ENCODE measurements around the gene MAN2A2. TPM values are rescaled to one million over a fixed set of nuclear protein-coding genes. Genes with fewer than 3 reads are reported as not detected.

MAN2A2 gene
- total and polyA plus RNA-seq, 8 donors: 2.9 to 286 (median 46.7) TPM

DNA sequence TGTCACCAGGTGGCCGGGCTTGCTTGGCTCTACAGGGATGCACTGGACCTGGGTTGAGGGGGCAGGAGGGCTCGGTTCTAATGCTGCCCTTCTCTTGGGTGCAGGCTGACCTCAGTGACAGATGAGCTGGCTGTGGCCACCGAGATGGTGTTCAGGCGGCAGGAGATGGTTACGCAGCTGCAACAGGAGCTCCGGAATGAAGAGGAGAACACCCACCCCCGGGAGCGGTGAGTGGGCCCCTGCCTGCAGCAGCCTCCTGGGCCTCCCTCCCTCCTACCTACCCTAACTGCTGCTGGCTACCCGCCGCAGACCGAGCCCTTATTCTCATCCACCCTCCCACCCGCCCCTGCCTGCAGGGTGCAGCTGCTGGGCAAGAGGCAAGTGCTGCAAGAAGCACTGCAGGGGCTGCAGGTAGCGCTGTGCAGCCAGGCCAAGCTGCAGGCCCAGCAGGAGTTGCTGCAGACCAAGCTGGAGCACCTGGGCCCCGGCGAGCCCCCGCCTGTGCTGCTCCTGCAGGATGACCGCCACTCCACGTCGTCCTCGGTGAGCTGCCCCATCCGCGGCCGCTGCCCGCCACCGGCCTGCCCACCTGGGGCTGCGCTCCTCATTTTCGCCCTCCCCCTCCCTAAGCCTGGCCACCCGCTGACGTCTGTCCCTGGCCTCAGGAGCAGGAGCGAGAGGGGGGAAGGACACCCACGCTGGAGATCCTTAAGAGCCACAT lies 13.2 kb upstream of the MAN2A2 start:
- Histone ChIP-seq H3K27ac (no peak overlapping the region), H3K4me3 (no peak overlapping the region), H3K27me3 (no peaks in the 10 kb centered on the region), H3K36me3 (peaks cover 47 to 79% (median 68%) of the 10 kb centered on the region in 4 donors), H3K4me1 (peaks cover 10 to 22% (median 21%) of the 10 kb centered on the region in 4 donors), H3K9me3 (no peaks in the 10 kb centered on the region)
- WGBS, 5 donors: 84 to 90% (median 88%) methylated on average over 23 to 31 of the region's 31 CpGs
- no peak for DNase-seq
- intact Hi-C loops (cut with DNase I; ENCODE audit: low total_unique reads): loop anchor here (5.0 kb wide), 1 partner anchor 238 kb away; no protein-coding TSS in a partner anchor
- TF ChIP-seq POLR2AphosphoS5 (IDR thresholded peaks at IDR 0.05) (no peak), POLR2A (IDR thresholded peaks at IDR 0.05) (no peak), EP300 (IDR thresholded peaks at IDR 0.05) (no peak)
- TF ChIP-seq, protein P1, sequence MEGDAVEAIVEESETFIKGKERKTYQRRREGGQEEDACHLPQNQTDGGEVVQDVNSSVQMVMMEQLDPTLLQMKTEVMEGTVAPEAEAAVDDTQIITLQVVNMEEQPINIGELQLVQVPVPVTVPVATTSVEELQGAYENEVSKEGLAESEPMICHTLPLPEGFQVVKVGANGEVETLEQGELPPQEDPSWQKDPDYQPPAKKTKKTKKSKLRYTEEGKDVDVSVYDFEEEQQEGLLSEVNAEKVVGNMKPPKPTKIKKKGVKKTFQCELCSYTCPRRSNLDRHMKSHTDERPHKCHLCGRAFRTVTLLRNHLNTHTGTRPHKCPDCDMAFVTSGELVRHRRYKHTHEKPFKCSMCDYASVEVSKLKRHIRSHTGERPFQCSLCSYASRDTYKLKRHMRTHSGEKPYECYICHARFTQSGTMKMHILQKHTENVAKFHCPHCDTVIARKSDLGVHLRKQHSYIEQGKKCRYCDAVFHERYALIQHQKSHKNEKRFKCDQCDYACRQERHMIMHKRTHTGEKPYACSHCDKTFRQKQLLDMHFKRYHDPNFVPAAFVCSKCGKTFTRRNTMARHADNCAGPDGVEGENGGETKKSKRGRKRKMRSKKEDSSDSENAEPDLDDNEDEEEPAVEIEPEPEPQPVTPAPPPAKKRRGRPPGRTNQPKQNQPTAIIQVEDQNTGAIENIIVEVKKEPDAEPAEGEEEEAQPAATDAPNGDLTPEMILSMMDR (IDR thresholded peaks at IDR 0.05): no peak

DNA sequence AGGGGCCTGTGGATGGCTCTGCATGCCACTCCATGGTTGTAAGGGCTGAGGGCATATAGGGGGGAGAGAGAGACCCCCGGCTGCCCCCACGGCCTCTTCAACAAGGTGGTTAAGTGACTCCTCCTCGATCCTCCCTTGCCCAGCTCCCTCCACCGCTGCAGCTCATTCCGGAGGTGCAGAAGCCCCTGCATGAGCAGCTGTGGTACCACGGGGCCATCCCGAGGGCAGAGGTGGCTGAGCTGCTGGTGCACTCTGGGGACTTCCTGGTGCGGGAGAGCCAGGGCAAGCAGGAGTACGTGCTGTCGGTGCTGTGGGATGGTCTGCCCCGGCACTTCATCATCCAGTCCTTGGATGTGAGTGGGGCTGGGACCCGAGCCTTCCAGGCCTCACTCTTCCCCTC lies 12.3 kb upstream of the MAN2A2 start:
- WGBS, 5 donors: 84 to 91% (median 89%) methylated on average over 4 to 12 of the region's 12 CpGs
- H3K36me3 ChIP-seq: peaks cover 57 to 89% (median 77%) of the 10 kb centered on the region in 4 donors

DNA sequence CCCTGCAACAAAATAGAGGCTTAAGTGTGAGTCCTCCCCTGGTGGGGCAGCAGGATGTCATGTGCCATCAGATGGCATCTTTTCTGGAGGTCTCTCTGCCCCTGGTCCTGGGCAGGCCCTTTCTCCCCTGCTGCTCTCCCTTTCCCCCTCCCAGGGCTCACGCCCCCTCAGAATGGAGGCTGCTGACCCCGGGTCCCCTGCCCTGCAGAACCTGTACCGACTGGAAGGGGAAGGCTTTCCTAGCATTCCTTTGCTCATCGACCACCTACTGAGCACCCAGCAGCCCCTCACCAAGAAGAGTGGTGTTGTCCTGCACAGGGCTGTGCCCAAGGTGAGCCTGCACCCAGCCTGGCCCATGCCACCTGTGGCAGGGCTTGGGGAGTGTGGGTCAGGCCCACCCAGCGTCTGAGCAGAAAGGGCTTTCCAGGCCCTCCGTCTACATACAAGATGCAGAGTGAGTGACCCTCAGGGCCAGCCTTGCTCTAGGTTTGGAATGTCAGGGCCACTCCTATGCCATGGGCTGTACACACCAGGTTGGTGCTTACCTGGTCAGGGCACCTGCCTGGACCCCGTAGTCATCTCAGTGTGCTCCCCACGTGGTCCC lies 11.7 kb upstream of the MAN2A2 start:
- 84 to 91% (median 87%) methylated on average over 6 to 8 of the region's 8 CpGs for WGBS, 5 donors
- TF ChIP-seq, protein P1 (IDR thresholded peaks at IDR 0.05): no peak
- TF ChIP-seq POLR2A (IDR thresholded peaks at IDR 0.05) (no peak), POLR2AphosphoS5 (IDR thresholded peaks at IDR 0.05) (no peak), EP300 (IDR thresholded peaks at IDR 0.05) (no peak)
- peaks cover 60 to 92% (median 82%) of the 10 kb centered on the region in 4 donors for H3K36me3 ChIP-seq
- intact Hi-C loops (cut with DNase I; ENCODE audit: low total_unique reads): no loop called here
- DNase-seq: no peak
- no peak overlapping the region for H3K27ac ChIP-seq
- H3K4me1 ChIP-seq: peaks cover 0 to 6% (median 5%) of the 10 kb centered on the region in 4 donors
- H3K9me3 ChIP-seq: no peaks in the 10 kb centered on the region
- no peak overlapping the region for H3K4me3 ChIP-seq
- no peaks in the 10 kb centered on the region for H3K27me3 ChIP-seq

More for the DNA sequence above, 12.3 kb upstream of the MAN2A2 start:
- peaks cover under 1 to 12% (median 12%) of the 10 kb centered on the region in 4 donors for H3K4me1 ChIP-seq
- no peak overlapping the region for H3K27ac ChIP-seq
- H3K9me3 ChIP-seq: no peaks in the 10 kb centered on the region
- intact Hi-C loops (cut with DNase I; ENCODE audit: low total_unique reads): no loop called here
- no peak for DNase-seq
- TF ChIP-seq POLR2AphosphoS5 (IDR thresholded peaks at IDR 0.05): no peak
- no peak for TF ChIP-seq POLR2A (IDR thresholded peaks at IDR 0.05)
- TF ChIP-seq, protein P1 (IDR thresholded peaks at IDR 0.05): no peak
- no peak overlapping the region for H3K4me3 ChIP-seq
- no peaks in the 10 kb centered on the region for H3K27me3 ChIP-seq

DNA sequence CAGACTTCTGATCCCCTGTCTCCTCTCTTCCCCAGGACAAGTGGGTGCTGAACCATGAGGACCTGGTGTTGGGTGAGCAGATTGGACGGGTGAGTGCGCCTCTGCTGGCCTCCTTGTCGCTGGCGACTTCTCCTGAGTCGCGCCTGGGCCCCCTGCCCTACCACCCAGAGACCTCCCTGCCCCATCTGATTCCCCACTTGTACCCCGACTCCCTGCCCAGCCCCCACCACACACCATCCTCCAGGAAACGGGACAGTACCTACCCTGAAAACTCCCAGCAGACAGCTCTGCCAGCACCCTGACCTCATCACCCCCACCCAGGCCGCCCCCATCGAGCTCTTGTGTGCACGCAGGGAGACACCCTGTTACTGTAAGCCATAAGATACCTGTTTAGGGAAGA lies 11.1 kb upstream of the MAN2A2 start:
- 88 to 98% (median 96%) methylated on average over 11 of the region's 11 CpGs for WGBS, 5 donors
- intact Hi-C loops (cut with DNase I; ENCODE audit: low total_unique reads): no loop called here
- Histone ChIP-seq H3K4me3 (no peak overlapping the region), H3K27ac (no peak overlapping the region), H3K36me3 (peaks cover 60 to 90% (median 80%) of the 10 kb centered on the region in 4 donors), H3K4me1 (peaks cover 0 to 2% (median under 1%) of the 10 kb centered on the region in 4 donors), H3K27me3 (no peaks in the 10 kb centered on the region), H3K9me3 (no peaks in the 10 kb centered on the region)
- TF ChIP-seq POLR2A (IDR thresholded peaks at IDR 0.05): no peak
- TF ChIP-seq, protein P1 (IDR thresholded peaks at IDR 0.05): no peak
- TF ChIP-seq EP300 (IDR thresholded peaks at IDR 0.05): no peak
- no peak for TF ChIP-seq POLR2AphosphoS5 (IDR thresholded peaks at IDR 0.05)
- DNase-seq: no peak

Measured in stomach (tissue), 9 donors.